Central memory CD4-positive, alpha-beta T cell (primary cell): ENCODE results near the gene REPIN1.
A peak's percentile ranks its signal among the peaks of the same experiment; 100 is the strongest.

ENCODE experiments used
- DNase-seq: peaks from one replicate; pipeline ENCODE4 v3.0.0; 2022

REPIN1 gene

DNA sequence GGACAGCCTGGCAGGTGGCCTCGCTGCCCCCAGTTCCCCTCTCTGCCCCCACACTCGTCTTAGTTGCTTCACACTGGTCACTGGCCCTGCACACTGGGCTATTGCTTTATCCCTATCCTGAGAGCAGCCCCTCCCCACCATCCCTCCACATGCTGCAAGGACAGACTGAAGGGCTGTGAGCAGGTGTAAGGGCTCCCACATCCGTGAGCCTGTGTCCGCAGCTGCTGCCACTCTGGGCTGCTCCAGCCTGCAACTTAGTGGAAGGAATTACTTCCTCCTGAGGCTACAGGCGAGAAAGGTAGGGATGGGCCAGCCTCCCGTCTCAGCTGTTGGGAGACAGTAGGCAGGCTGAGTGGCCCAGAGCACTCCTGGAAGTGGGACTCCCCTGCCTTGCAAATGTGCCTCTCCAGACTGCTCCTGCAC is 31.0 kb upstream of the REPIN1 start:
- no peak for DNase-seq

DNA sequence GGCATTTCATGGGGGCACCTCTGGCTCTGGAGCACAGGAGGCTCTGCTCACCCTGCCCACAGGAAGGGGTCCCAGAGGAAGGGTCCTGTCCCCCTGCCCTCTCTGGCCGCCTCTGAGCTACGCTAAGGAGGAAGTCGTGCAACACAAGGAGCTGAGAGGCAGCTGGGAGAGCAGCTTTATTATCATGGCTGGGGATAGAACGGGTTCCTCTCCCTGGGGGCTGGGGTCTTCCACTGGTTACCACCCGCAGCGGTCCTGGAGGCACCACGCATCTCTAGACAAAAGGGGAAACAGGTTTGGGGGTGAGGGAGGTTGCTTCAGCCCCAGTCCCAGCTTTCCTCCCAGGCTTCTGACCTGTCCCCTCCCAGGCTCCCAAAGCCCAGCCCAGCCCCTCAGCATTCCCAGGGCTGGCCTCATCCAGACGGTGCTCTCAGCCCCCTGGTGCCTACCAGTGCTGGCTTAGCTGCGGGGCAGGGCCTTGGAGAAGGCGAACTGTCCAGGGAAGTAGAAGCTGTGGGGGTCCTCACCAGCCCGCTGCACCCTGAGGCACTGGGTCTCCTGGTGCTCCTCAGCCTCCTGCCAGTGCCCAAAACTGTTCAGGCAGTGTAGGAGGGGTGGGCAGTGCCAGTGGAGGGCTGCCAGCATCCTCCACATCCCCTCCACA is 30.3 kb upstream of the REPIN1 start:
- no peak for DNase-seq

DNA sequence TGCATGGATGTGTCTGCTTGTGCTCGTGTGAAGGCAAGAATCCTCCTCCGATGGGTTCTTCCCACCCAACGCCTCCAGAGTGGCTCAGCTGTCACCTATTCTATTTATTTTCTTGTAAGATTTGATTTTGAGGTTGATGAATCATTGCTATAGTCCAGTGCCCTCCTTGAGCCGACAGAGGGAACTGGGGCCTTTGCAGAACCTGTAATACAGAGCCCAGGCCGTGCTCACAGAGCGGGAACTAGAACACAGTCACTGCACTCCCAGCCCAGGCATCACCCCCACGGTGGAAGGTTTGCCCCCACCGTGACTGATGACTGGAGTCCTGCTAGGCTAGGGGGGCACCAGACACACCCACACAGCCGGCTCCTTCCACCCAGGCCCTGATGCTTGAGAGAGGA is 29.2 kb upstream of the REPIN1 start:
- DNase-seq: no peak

DNA sequence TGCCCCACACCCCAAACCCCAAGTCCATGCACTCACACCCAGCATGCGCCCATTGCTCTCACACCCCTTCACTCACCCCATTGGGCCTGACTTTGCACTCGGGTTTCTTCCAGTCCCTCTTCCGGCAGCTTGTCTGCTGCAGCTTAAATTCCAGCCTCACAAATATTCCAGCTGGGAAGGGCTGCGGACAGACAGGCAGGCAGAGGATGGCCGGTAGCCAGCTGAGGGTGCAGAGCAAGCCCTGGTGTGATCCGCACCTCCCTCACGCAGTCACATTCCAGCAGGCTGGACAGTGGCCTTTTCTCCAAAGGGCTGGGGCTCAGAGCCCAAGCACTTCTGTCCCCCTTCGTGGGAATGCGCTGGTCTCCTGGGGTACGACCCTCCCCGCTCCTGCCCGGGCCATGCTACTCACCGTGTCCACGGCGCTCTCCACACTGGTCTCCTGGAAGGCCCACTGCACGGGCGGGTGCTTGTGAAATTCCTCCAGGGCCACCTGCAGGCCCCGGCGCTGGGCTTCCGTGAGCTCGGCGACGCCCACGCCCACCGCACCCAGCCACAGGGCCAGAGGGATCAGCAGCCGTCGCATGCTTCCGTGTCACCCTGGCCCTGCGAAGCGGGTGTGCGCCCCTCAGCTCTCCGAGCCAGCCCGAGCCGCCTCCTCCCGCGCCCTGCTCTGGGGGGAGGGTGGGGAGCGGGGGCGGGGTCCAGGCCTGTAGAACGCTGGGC is 28.4 kb upstream of the REPIN1 start:
- DNase-seq: no peak

DNA sequence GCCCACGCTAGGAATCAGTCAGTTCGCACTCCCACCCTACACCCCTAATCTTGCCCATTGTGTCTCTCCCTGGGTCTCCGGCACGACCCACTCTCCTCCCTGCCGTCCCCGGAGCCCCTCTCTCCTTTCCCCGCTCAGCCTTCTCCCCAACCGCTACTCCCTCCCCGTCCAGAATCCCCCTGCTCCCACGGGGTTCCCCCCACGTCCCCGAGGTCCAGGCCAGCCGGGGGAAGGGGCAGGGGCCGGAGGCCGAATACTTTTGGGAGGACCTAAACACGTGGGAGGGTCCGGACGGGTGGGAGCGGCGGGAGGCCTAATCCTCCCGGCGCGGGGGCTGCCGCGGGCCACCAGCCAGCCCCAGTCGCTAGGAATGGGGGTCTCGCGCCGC is 27.8 kb upstream of the REPIN1 start:
- DNase-seq: no peak

DNA sequence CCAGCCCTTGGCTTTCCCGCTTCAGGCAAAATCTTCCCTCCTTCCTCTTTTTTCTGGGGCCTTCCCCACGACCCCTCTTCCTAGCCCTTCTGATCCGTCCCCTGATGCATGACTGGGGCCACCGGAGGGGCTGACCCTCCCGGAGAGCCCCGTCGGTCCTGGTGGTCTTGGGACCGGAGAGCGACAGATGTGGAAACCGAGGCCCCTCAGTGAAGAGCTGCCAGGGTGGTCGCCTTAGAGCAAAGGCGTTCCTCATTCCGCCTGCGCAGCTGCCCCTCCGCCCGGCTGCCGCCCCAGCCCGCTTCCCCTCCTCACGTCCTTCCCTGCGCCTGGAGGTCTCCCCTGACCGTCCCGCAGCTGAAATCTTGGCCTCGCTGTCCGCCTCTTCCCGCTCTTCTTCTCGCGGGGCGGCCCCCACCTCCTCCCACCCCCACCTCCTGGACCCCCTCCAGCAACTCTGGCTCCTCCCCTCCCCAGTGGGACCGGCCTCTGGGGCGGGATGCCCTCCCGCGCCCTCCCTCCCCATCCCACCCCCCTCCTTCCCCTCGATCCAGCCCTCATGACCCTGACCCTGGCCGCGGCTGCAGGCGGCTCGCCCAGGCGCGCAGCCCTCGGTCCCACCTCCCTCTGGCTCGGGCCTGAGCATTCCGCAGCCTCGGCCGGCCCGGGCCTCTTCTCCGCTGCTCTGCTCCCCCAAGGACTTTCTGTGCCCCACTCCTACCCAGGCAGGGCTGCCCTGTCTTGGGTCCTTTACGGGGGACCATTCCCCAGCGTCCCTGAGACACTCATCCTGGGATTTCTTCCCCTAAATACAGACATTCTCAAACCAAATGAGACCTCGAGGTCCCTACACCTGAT is 27.1 kb upstream of the REPIN1 start, which contains the start of gene RARRES2:
RARRES2 (minus strand) TSS at position 367 of the 858 bp plus-strand sequence. CDS start 1,020 bp downstream, outside the sequence.
- DNase-seq: no peak

DNA sequence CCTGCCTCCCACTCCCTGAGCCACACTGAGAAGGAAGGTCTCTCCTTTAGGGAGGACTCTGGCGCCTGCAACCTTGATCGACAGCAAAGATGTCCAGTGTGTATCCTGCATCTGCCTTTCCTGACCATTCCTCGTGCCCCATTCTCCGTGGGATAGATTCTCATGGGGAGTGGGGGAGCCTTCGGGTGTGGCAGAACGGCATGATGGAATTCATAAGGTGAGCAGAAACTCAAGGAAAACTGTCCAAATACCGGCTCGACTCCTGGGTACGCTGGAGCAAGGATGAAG is 26.6 kb upstream of the REPIN1 start:
- no peak for DNase-seq

DNA sequence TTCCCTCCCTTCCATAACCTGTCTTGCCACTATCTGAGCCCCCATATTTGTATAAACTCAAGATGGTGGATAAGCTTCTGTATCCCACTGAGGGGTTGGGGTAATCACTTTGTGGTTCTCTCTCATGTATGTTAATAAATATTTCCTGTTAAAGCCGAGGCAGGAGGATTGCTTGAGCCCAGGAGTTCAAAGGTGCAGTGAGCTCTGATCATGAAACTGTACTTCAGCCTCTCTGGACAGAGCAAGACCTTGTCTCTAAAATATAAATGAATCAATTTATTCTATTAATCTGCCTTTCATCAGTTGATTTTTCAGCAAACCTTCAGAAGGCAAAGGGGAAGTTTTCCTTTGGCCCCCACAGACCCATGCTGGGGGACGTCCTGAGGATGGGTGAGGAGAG is 25.4 kb upstream of the REPIN1 start:
- no peak for DNase-seq

DNA sequence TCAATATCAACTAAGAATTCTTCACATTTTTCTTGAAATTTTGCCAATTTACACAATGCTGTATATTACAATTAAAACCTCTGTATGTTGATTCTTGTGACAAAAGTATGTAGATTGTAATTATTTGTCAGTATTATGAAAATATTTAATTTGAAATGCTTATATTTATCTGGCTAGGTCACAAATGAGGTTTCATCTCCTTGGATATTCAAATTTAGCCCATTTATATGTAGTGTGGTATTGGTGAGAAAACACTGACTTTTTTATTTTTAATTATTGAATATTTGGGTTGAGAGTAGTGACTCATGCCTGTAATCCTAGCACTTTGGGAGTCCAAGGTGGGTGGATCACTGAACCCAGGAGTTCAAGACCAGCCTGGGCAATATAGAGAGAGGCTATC is 24.3 kb upstream of the REPIN1 start:
- DNase-seq: no peak

DNA sequence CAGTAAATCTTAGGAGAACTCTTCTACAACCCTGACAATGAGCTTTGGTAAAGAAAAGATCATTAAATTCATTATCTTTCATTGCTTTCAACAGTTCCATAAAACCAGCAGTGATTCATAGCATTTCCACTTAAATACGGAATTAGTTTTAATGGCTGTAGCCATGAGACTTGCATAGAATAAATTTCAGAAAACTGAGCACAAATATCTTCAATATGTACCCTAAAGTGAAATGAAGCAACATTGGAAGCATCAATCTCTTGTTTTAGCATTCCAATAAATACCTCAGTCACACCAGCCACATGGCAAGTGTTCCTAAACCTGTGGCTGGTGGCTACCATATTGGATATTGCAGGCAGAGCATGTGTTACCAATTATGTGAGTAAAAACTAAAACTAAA is 23.6 kb upstream of the REPIN1 start:
- no peak for DNase-seq

DNA sequence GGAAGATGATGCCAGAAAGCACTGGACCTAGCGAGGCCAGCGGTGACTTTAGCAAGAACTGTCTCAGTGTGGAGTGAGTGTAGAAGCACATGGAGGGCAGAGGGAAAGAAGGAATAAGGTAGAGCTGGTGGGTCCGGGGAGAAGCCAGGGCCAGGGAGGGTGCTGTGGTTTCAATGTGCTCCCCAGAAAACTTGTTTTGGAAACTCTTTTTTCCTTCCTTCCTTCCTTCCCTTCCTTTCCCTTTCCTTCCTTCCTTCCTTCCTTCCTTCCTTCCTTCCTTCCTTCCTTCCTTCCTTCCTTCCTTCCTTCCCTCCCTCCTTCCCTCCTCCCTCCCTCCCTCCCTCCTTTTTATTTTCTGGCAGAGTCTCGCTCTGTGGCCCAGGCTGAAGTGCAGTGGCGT is 21.7 kb upstream of the REPIN1 start:
- DNase-seq: no peak

DNA sequence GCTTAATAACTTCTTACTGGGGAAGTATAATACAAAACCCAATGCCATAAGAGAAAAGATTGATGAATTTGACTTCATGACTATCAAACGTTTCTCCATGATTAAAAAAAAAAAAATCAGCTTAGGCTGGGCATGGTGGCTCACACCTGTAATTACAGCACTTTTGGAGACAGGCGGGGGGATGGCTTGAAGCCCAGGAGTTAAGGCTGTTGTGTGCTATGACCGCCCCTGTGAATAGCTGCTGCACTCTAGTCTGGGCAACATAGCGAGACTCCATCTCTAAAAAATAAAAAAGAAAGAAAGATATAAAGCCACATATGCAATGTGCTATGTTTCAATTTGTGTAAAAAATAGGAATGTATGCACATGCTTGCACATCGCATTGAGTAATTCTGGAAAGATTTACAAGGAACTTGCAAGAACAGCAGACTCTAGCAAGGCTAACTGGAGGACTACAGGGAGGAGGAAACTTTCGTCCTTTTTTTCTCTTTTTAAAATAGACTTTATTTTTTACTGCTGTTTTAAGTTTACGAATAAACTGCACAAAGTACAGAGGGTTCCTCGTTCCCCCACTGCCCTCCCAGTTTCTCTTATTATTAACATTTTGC is 16.9 kb upstream of the REPIN1 start:
- no peak for DNase-seq

DNA sequence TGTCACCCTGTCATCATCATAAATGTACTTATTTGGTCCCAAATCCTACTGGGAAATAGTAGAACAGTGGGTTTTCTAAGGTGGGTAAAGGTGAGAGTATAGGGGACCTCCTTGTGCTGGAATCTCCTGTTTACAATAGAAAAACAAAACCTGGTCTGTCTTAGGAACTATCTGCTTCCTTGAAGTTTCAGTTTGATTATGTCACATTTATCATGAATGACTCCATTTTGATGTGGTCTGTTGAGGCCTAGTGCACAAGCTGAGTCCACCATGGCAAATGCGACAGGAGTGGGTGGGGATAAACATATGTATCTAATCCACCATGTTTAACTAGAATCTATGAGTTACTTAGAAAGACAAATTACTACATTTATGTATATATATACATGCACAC is 13.0 kb upstream of the REPIN1 start:
- no peak for DNase-seq

DNA sequence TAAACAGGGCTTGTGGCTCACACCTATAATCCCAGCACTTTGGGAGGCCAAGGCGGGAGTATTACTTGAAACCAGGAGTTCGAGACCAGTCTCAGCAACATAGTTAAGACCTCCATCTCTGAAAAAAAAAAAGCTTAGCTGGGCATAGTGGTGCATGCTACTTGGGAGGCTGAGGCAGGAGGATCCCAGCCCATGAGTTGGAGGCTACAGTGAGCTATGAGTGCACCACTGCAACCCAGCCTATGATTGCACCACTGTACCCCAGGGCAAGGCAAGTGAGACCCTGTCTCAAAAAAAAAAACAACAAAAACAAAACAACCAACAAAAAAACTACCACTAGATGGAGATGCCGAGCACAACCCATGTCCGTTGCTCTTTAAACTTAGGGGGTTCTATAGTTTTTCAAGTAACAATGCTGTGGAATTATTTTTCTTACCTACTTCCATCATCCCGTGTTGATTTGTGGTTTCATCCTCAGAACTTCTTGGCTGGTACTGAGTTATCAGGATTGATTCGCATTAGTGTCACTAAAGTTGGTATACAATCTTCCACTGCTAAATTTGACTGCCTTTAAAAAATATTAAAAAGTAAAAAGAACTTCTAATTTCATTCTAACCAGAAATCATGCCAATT is 12.2 kb upstream of the REPIN1 start:
- peak; percentile 43 for DNase-seq

DNA sequence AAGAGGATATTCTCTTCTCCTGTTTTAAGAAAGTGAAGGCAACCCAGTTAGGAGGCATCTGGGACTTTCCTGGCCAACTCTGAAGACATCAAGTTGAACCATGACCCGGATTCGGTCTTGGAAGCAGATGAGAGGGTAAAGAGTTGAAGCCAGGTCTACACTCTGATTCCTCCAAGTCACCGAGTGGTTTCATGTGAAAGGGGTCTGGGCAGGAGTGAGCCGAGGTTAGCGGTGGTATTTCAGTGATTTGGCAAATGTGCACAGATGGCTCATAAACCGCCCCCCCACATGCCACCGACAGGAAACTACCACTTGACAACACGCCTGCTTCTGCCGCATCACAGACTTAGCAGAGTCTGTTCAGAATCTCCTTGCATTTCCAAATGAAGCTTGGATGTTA is 11.4 kb upstream of the REPIN1 start:
- DNase-seq: peak; percentile 54

DNA sequence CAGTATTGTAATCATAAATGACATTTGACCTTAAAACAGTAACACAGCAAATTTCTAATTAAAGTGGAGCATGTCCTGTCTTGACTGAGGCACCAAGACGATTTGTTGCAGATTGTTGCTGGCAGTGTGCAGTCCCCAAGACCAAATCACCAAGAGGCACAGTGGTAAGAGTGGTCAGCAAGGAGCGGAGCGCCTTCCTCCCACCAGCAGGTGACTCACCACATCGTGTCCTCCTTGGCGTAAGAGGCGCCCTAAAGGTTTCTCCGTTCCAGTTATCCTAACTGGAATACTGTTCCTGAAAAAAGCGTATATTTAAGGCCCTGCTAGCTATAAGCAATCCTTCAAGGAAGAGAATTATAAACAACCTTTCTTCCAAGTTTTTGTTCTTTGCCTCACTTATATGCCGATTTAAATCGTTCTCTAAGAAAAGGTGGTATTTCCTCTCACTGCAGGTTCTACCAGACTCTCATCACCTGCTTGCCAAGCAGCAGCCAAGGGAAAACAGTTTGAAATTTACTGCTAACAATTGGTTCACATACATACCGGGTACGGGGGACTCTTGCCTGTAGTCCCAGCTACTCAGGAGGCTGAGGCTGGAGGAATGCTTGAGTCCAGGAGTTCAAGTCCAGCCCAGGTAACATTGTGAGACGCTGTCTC is 10.7 kb upstream of the REPIN1 start:
- DNase-seq: no peak

DNA sequence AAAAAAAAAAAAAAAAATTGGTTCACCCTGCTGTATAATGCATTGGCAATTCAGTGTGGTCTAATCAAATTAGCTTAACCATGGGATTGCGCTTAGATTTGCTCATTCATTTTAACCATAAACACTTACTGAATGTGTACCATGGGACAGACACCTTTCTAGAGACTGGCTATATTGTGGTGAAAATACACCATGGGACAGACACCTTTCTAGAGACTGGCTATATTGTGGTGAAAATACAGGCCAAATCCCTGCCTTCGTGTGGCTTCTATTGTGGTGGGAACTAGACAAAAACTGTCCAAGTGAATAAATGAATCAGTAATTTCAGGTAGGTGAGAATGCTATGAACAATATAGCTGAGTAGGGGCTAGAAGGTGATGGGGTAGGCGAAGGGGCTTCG is 10.2 kb upstream of the REPIN1 start:
- no peak for DNase-seq

DNA sequence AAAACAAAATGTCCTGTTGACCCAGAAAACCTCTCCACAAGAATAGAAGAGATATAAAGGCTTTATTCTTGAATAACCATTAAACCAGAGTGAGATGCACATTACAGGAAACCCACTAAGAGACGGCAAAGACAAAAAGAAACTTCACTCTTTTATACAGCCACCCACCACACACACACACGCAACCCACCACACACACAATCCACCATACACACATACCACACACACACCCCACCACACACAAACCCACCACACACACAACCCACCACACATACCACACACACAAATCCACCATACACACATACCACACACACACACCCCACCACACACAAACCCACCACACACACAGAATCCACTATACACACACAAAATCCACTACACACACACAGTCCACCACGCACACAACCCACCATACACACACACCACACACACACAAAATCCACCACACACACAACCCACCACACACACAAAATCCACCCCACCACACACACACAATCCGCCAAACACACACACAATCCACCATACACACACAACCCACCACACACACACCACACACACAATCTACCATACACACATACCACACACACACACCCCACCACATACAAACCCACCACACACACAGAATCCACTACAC is 9.5 kb upstream of the REPIN1 start:
- no peak for DNase-seq

DNA sequence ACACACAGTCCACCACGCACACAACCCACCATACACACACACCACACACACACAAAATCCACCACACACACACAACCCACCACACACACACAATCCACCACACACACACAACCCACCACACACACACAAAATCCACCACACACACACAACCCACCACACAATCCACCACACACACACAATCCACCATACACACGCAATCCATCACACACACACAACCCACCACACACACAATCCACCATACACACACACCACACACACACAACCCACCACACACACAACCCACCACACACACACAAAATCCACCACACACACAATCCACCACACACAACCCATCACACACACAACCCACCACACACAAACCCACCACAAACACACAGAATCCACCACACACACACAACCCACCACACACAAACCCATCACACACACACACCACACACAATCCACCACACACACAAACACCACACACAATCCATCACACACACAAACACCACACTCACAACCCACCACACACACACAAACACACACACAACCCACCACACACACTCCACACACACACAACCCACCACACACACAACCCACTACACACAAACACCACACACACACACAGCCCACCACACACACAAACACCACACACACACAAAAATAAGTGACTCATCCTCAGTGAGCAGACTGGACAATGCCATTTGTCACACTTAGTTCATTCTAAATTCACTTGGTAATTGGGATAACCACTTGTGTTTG is 8.8 kb upstream of the REPIN1 start:
- DNase-seq: no peak

DNA sequence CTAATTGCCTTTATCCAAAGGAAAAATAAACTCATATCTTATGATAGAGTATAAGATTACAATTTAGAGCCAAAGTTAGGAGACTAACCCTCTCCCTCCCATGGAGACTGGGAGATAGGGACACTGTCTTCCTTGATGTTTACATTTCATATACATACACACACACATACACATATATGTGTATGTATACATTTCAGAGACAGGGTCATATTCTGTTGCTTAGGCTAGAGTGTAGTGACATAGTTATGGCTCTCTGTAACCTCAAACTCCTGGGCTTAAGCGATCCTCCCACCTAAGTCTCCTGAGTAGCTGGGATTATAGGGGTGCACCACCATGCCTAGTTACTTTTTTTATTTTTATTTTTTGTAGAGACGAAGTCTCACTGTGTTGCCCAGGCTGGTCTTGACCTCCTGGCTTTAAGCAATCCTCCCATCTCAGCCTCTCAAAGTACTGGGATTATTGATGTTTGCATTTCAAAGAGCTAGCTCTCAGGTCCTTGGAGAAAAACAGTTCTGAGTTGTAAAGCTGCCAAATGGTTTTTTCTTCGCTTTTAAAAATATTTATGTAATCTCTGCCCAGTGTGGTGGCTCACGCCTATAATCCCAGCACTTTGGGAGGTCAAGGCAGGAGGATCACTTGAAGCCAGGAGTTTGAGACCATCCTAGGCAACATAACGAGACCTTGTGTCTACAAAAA is 8.1 kb upstream of the REPIN1 start:
- no peak for DNase-seq

DNA sequence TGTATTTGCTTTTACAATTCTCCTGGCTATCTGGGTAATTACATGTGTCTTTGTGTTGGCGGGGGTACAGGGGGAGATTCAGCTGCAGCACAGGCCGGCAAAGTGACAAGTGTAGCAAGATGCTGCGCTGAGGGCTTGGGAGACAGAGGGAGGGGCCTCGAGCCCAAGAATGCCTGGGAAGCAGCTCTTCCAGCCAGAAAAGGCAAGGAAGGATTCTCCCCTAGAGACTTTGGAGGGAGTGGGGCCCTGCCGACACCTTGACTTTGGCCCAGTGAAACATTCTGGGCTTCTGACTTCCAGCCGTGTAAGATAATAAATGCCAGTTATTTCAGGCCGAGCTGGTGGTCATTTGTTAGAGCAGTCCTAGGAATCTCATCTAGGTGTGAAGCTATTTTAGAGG is 7.2 kb upstream of the REPIN1 start:
- no peak for DNase-seq
